ENCODE measurements around the gene KRT5.

The KRT5 gene

DNA sequence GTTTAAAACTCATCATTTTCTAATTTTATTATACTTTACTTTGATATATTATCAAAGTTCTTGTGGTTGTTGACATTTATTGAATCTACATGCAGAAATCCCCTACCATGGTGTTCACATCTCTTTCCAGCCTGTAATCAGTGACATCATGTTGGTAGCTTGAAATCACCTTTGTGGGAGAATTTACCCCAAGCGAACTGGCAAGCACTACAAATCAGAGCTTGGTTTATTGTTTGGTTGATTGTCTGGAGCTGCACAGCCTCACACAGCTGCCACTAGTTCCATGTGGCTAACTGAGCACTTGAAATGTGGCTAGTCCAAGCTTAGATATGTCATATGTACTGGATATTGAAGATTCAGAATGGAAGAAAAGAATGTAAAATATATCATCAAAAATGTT, 15.4 kb upstream of the KRT5 start:
- DNase-seq: no peak

DNA sequence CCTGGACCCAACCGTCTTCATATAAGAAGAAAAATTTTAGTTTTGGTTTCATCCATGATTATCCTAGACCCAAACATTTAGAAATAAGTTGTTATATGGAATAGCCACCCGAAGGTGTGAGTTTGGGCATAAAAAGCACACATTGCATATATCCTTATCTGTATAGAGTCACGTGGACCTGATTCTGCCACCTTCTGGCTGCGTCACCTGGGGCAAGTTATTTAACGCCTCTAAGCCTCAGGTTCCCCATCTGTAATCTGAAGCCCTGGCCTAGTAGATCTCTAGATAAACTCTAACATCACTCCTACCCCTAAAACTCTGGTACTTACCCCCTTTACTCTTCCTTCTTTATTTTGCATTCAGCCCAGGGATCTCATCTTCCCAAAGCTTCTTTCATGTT, 14.3 kb upstream of the KRT5 start:
- no peak for DNase-seq

DNA sequence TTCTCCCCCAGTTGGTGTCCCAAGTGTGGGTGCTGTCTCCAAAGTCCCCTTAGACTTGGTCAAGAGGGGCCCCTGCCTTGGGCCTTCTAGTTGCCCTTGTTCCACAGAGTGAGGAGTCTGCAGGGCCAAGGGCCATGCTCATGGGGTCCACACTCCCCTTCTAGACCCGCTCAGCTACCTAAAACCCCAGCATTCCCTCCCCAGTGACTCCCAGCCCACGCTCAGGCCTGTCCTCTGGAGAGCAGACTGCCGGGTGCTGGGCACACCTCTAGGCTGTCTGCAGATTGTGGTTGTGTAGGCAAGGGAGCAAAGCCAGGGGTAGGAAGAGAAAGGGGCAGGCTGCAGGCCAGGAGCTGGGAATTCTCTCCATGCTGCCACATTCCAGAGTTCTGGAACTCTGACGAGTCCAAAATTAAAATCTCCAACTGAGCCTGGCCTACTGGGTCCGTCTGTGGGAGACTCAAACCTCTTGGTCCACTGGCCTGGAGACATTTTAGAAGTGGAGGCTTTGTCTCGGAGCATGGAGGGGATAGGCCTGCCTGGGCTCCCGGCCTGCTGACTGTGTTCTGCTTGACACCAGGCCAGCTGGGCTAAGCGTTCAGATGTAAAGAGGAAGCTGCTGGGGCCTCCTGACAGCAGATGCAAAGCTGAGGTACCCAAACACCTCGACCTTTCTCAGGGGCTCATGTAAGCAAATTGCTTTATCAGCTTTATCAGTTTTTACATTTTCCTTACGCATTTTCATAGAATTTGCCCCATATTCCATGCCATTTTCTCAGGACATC, 13.7 kb upstream of the KRT5 start:
- DNase-seq: no peak

DNA sequence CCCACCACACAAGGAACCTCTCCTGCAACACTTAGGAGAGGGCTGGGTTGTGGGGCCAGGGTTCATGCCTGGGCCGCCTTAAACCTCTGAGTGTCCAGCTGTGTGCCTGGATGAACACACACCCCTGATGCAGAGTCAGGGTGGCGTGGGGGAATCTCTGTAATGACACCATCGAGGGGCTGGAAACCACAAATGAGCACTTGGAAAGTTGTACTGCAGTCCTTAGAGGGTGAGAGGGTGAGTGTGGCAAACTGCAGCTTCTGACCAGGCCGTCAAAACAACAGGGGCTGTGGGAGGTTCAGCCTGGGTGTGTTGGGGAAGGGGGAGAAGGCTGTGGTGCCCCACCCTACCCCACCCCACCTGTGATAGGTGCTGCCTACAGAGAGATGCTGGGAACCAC, 12.4 kb upstream of the KRT5 start:
- DNase-seq: no peak

DNA sequence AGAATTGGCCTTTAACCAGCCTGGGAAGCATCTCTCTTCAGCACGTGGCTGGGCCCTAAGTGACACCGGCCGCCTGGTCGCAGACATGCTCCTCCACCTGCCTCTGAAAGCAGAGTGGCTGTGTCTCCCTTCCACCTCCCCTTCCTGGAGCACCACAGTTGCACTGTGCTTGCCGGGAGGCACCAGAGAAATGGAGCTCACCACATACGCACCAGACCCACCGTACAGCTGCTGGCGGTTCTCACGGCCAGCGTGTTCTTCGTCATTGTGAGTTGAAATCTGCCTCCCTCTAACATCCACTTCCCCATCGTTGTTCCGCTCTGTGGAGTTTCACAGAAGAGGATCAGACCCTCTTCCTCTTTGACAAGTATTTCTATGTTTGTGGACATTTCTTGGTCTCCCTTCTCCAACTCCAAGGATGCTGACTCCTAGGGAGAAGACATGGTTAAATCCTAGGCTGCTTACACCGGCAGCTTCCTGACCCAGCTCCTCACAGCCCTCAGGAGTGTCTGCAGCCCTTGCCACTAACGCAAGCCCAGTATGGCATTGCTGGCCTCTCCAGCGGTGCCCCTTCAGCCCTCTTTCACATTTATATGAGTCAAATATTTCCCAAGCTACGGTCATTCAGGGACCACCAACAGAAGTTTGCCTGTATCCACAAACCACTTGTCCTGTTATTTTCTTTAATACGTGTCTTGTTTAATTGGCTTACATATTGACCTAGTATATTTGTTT, 11.5 kb upstream of the KRT5 start:
- no peak for DNase-seq

DNA sequence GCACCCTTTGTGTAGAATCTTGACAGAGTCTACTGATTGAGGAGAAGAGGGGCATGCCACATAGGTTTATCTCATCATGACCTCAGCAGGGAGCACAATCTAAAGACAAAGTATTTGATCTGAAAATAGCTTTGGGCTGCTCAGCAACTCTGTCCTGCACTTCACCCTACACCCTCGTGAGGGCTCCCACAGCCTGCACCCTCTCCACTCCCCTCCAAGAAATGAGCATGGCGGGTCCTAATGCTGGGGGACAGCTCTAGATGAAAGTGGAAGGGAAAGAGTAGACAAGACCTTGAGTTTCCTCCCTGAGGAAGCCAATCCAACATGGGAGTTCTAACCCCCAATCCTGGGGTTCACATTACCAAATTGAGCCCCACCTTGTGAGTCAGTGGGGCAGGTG, 10.7 kb upstream of the KRT5 start:
- DNase-seq: no peak

DNA sequence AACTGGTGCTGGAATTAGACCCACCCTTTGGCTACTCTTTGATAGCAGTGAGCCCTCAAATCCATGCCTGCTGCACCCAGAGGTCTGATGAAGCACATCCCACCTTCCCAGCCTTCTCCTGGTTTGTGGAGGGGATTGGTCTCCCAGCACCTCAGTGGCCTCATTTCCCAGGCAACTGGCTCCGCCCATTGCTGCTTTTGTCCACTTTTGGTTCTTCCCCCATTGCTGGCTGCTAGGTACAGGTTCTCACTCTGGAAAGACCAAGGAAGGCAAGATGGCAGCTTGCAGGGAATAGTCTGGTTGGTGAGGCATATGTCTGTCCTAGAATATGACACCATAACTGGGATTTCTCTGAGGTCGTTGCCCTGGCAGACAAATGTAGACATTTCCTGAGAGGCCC, 10.2 kb upstream of the KRT5 start:
- DNase-seq: no peak

DNA sequence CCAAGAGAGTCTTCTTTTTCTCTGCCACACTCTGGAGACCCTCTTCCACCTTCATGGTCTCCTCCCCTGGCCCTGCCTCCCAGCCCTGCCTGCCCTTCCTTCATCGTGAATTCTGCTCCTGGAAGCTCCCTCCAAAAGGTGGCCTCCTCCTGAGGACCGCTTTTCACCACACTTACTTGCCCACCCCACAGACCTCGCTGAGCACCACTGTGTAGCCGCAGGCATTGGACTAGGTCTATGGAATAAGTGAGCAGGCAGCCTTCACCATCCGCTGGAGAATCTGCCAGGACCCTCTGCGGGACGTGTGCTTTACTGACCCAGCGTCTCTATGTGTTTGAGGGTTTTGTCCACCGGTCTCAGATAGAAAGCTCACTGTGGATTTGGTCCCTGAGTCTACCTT, 9.7 kb upstream of the KRT5 start:
- no peak for DNase-seq

DNA sequence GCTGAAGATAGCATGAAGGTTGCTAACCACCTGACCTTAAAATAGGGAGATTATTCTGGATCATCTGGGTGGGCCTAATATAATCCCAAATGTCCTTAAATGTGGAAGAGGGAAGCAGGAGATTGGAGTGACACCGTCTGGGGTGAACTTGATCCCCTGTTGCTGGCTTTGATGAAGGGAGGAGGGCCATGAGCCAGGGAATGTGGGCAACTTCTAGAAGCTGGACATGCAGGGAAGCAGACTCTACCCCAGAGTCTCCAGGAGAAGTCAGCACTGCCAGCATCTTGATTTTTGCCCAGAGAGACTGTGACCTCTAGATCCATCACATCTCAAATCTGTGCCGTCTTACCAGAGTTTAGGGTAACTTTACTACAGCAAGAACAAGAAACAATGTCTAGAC, 9.2 kb upstream of the KRT5 start:
- DNase-seq: no peak

DNA sequence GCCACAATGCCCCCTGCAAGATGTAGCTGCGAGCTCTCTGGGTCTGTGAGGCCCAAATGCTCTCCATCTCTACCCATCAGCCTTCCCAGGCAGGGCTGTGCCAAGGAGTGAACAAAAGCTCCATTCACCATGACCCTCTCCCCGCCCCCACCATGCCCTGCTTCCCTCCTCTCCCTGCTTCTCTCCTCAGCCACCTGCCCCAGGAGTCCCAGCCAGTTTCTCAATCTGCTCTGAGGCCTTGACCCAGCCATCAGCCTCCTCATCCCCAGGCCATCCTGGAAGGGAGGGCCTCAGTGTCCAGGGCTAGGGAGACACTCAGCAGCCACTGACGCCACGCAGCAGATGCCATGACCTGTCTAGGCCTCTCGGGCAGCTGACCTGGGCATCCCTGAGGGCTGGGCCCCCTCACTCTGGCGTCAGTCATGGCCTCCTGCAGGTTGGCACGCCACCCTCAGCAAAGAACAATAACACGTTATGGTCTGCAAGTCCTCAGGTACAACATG, 8.5 kb upstream of the KRT5 start:
- DNase-seq: no peak

DNA sequence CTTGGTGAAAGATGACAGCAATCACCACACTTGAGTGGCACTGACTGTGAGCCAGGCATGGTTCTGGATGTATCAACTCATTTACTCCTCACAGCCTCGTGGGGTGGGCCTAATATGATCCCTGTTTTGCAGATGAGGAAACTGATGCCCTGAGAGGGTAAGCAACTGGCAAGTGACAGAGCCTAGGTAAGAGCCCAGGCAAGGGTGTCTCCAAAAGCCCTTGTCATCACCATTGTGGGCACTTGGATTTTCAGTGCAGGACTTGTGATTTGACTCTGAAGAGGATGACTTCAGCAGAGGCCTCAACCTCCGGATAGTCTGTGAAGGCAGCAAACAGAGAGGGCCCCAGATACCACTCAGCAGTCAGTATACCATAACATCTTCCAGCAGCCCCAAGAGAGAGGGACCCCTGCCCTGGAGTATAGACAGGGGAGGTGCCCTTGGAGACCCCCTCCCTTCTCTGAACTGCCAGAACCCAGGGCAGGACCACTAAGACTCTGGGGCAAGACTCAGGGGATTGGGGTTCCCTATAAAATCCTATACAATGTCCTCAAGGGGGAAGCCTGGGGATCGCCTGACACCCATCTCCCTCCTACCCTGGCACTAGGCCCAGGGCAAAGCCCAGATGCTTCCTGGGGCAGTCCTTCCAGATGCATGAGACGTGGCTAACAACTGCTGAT, 7.1 kb upstream of the KRT5 start:
- DNase-seq: no peak

DNA sequence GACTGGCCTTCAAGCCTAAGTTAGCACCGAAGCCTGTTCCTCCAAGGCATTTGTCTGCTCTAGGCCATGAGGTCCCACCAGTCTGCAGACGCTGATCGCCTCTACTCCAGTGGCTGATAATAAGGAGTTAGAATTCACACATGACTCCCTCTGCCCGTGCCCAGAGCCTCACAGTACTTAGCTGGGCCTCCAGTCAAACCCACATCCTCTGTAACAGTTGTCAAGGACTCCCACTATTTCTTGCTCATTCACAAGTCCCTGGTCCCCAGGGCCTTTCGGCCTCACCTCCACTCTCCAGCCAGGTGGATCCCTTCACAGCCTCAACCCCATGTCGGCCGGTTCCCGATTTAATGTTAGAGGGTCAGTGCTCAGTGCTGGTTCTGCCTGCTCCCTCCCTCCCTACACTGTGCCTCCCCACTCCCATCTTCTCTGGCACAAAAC, 6.3 kb upstream of the KRT5 start:
- DNase-seq: no peak

DNA sequence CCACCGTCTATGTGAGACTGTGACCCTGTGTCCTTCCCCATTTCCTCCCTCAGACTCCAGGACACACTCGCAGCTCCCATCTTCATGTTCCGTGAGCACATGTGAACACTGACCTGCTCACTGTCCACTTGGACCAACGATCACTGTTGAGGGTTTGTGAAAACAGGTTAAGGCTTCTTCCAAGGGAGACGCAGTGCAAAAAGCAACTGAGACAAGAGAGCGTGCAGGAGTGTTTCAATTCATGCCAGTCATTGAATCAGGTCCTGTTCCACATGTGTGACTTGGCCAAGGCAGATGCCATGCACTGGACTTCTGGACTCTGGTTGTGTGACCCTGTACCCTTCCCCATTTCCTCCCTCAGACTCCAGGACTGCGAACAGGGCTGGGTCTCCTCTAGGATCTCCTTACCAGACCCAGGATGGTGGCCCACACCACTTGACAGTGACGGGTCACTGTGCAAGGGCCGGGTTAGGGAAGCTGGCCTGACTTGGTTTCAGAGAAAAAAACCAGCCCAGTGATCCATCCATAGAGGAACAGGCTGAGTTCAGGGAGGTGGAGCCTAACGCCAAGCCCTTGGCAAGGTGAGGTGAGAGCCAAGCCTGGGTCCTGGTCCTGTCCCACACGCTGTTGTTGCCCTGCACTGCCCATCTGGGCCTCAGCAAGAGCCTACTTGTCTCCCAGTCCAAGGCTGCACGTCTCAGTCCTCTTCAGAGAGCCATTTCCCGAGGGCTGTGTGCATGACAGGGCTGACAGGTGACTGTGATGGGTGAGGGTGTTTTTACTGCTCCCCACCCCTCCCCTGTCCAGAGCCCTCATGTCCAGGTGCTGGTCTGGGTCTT, 5.7 kb upstream of the KRT5 start:
- no peak for DNase-seq

DNA sequence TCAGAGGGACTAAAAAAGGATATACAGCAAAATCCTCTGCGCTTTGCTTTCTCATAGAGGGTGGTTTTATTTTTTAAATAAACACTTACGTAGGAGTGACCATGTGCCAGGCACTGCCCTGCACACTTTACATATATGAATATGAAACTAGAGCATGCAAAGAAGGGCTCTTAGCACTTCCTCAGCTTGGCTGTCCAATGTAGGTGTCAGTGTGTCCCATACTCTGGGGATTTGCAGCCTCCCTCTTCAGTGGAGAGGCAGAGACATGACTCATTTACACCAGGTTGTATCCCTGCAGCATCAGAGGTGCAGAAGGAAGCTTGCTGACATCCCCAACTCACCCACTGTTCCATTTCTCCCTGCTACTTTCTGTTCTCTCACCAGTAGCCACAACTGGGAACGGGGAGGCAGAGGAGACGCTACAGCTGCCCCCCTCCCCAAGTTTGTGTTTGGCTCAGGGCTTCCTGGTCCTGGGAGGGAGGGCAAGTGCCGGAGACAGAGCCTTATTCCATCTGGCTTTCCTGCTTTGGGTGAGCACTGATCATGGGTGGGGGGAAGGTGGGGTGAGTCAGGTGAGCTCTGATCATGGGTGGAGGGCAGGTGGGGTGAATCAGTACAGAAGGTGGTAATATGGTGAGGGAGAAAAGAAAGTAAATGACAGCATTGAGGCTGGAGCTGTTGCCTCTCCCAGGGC, 4.9 kb upstream of the KRT5 start:
- DNase-seq: no peak

DNA sequence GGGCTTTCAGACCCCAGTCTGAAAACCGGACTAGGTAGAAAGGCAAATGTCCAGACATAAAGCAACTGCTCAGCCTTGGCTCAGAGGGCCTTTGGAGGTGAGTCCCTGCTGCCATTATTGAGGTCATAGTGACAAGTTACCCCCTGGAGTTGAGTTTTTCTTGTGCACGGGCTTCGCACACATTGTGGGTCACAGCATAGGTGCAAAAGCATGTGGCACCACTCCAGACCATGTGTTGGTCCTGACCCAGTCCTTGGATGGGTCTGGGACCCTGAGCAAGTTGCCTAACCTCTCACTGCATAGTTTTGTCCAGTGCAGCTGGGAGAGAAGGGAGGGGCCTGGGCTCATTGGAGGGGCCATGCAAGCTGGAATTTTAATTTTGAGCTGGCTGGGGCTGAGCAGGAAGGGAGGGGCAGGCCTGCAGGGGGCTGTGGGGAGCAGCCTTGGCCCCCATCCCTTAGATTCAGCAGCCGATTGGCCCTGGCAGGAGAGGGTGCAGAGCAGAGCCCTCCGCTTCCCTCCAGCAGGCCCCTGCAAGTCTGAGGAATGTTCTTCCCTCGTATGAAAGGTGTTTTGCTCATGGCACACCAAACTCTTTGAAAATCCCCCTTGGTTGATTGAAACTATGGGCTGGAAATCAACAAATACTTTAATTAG, 4.2 kb upstream of the KRT5 start:
- DNase-seq: no peak

DNA sequence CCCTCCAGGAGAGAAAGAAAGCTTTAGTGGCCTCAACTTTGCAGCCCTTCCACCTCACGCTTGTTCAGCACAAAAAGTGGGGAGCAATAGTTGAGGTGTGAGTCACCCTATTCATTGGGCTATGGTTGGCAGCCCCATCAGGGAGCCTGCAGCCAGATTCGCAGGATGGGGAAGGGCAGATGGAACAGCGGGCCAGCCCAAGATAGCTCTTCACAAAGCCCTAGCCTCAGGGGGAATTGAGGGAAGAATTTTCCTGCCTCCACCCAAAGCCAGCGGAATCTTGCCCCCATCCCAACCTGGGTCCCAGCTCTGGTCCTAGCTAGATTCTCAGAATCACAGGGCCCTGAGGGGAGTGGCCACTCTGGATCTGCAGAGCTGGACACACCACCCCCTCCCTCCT, 3.6 kb upstream of the KRT5 start:
- DNase-seq: no peak

DNA sequence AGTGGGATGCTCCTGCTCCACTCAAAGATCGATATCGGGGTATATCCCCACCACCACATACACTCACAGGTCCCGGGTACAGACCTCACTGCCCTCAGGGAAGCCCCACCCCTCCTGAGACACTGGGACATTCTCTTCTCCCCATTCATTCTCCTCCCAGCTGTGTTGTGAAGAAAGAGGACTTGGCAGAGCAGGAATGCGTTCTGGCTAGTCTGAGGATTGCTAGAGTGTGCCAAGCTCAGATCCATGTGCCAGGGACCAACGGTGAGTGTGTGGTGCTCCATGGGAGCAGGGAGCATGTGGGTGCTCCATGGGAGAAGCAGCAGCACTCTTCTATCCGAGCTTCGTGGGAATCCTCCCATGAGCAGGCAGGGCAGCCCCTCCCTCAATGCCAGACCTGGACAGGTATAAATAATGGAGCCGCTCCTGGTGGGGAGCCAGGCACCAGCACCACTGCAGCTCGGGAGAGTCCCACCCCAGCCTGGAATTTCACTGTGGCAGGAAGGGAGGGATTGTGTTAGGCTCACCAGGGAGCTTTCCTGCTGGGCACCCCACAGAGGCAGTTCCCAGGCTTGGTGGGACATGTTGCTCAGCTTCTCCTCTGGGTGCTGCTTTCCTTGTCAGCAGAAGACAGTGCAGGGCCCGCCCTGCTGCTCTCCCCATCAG, 2.3 kb upstream of the KRT5 start:
- DNase-seq: no peak

DNA sequence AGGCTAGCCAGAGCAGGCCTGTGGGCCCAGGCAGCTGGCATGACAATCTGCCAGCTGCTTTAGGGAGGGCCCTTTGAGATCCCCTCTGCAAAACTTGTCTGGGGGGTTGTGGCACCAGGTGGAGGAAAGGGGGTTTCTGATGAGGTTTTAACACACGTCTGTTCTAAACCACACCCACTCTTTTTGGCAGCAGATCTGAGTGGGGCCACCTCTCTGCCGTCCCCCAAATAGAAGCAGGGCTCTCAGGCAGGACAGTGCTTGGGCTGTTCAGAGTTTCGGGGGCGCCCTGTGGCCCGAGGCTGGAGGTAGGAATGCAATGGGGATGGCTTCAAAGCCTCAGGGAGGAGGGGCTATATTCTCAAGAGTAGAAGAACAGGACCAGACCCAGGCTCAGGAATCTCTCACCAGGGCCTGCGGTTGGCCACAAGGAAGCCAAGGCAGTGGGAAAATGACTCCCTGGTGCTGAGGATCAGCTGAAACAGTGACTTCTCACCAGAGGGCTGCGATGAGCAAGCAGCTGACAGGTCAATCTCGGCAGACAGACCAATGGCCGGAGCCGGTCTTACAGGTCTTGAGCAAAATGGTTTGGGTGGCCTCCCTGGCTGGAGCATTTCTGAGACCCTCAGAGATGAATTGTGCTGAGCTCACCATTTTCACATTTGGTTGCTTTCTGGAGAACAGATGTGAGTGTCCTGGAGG, 1.5 kb upstream of the KRT5 start:
- DNase-seq: no peak

DNA sequence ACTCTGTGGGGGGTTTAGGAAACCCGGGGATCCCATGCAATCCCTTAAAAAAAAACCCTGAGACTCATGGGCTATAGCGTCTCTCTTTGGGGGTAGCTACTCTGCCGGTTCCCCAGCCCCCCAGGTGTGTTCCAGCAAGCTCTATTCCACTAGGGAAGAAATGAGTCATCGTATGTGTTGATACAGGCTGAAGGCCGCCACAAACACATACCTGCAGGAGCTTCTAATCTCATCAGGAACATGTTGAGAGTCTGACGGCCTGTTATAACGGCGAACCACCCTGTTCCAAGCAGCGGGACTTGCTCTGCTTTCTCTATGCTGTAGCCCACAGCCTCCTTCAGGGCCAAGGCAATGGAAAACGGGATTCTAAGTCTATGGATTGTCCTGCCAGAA, 977 bp upstream of the KRT5 start:
- DNase-seq: no peak

DNA sequence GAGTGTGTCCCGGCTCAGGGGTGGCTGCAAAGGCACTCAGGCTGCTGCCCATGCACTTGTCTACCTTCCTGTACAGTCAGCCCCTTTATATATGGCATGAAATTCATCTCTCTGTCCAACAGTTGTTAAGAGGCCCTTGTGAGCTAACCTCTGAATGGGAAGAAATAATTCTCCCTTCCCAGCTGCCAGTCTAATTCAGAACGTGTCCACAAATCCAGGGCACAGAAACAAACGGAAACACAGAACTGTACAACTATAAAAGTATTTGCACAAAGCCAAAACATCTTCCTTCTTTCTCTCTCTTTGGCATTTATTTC, 849 bp downstream of the KRT5 start:
- DNase-seq: no peak
